ENCODE data around the gene ZNF333. TPM values are rescaled to one million over a fixed set of nuclear protein-coding genes. Genes with fewer than 3 reads are reported as not detected.
"Not testable (repeated sequence)": the region's sequence is repeated elsewhere in the genome, so short reads cannot be mapped to it uniquely, and the experiment has no call there.

The ZNF333 gene
- polyA plus RNA-seq, 1 of the 3 experiments (the other 2 are of a cell fraction): 15.2 TPM

DNA sequence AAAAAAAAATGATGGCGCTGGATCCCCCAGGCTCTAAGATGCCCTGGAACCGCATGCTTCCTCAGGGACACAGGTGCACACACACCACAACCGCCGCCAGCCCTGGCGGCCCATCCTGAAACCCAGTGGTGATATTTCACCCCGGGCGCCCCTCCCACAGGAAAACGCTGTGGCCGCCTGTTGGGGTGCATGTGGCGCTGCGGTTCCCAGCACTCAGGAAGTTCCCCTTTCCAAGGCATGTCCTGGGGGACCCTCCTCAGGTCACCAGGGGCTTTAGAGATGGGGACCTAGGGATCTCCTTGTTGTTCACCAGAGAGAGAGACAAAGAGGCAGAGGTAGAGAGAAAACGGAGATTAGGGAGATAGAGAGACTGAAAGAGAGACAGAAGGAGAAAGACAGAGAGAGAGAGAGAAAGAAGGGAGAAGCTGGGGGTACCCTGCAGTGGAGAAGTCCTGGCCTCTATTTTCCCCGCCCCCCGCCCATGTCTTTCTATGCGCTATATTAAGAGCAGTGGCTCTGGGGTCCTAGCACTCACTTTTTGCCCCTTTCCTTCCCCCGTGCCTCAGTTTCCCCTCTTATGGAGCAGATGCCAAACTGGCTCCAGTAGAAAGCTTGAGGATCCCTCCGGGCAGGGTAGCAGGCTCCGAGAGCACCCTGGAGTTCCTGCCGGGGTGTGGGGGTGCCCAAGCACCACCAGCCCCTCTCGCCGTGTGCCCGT lies 86.2 kb downstream of the ZNF333 start:
- Histone ChIP-seq H3K36me3 (replicated peaks in 1 of 2; ENCODE audit: control insufficient read depth in 1 of 2, insufficient read depth in 2 of 2, low read length in 1 of 2) (no peaks in the 10 kb centered on the region), H3K27ac (ENCODE audit: low read depth in 2 of 2, low read length in 1 of 2) (no peak overlapping the region), H3K9me2 (no peaks in the 10 kb centered on the region), H3K4me1 (ENCODE audit: control insufficient read depth in 1 of 2, insufficient read depth in 2 of 2, low read depth in 1 of 2, low read length in 1 of 2) (no peaks in the 10 kb centered on the region), H3K79me2 (ENCODE audit: insufficient read depth) (no peaks in the 10 kb centered on the region), H4K20me1 (ENCODE audit: insufficient read depth) (no peaks in the 10 kb centered on the region), H3K9ac (no peak overlapping the region), H3K27me3 (ENCODE audit: insufficient read depth) (peaks cover 25% of the 10 kb centered on the region), H3F3A (replicated peaks; ENCODE audit: insufficient read depth) (no peaks in the 10 kb centered on the region), H2AFZ (ENCODE audit: low read depth) (no peak overlapping the region), H3K9me3 (no peaks in the 10 kb centered on the region), H3K4me2 (no peak overlapping the region), H3K4me3 (ENCODE audit: low read depth in 2 of 2, low read length in 1 of 2) (no peak overlapping the region)
- no peak for DNase-seq
- 2% methylated on average over 16 of the region's 22 CpGs for WGBS (ENCODE audit: low lambda C conversion rate)
- TF ChIP-seq MEF2A (IDR thresholded peaks at IDR 0.05; ENCODE audit: borderline replicate concordance, low read depth) (no peak), FOXM1 (IDR thresholded peaks at IDR 0.05; ENCODE audit: low read depth) (no peak), EP300 (IDR thresholded peaks at IDR 0.05; ENCODE audit: borderline replicate concordance in 1 of 2, low read depth in 1 of 2, low read length in 1 of 2) (no peak), TCF12 (IDR thresholded peaks at IDR 0.05) (no peak)
- TF ChIP-seq, protein P1, sequence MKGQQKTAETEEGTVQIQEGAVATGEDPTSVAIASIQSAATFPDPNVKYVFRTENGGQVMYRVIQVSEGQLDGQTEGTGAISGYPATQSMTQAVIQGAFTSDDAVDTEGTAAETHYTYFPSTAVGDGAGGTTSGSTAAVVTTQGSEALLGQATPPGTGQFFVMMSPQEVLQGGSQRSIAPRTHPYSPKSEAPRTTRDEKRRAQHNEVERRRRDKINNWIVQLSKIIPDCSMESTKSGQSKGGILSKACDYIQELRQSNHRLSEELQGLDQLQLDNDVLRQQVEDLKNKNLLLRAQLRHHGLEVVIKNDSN (IDR thresholded peaks at IDR 0.05; ENCODE audit: borderline replicate concordance, low read depth): no peak
- ChIA-PET POLR2A (no interaction called here), CTCF (interaction anchor here (0.8 kb wide), 1 partner anchor 15 kb away, joined by 3 read pairs; no protein-coding TSS in a partner anchor)

DNA sequence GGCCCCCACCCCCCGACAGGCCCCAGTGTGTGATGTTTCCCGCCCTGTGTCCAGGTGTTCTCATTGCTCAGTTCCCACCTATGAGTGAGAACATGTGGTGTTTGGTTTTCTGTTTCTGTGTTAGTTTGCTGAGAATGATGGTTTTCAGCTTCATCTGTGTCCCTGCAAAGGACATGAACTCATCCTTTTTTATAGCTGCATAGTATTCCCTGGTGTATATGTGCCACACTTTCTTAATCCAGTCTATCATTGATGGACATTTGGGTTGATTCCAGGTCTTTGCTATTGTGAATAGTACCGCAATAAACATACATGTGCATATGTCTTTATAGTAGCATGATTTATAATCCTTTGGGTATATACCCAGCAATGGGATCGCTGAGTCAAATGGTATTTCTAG lies 87.8 kb downstream of the ZNF333 start:
- peaks cover 29% of the 10 kb centered on the region for H3K27me3 ChIP-seq (ENCODE audit: insufficient read depth)
- CTCF ChIA-PET; H3F3A ChIP-seq (replicated peaks; ENCODE audit: insufficient read depth); H3K4me1 ChIP-seq (ENCODE audit: control insufficient read depth in 1 of 2, insufficient read depth in 2 of 2, low read depth in 1 of 2, low read length in 1 of 2); H3K4me2 ChIP-seq; H4K20me1 ChIP-seq (ENCODE audit: insufficient read depth); H3K9me2 ChIP-seq; H3K79me2 ChIP-seq (ENCODE audit: insufficient read depth); POLR2A ChIA-PET; H3K9me3 ChIP-seq; H3K4me3 ChIP-seq (ENCODE audit: low read depth in 2 of 2, low read length in 1 of 2); H3K36me3 ChIP-seq (replicated peaks in 1 of 2; ENCODE audit: control insufficient read depth in 1 of 2, insufficient read depth in 2 of 2, low read length in 1 of 2); DNase-seq; H3K9ac ChIP-seq; H2AFZ ChIP-seq (ENCODE audit: low read depth); H3K27ac ChIP-seq (ENCODE audit: low read depth in 2 of 2, low read length in 1 of 2): not testable (repeated sequence)
- WGBS (ENCODE audit: low lambda C conversion rate): 60% methylated on average over 4 of the region's 4 CpGs

DNA sequence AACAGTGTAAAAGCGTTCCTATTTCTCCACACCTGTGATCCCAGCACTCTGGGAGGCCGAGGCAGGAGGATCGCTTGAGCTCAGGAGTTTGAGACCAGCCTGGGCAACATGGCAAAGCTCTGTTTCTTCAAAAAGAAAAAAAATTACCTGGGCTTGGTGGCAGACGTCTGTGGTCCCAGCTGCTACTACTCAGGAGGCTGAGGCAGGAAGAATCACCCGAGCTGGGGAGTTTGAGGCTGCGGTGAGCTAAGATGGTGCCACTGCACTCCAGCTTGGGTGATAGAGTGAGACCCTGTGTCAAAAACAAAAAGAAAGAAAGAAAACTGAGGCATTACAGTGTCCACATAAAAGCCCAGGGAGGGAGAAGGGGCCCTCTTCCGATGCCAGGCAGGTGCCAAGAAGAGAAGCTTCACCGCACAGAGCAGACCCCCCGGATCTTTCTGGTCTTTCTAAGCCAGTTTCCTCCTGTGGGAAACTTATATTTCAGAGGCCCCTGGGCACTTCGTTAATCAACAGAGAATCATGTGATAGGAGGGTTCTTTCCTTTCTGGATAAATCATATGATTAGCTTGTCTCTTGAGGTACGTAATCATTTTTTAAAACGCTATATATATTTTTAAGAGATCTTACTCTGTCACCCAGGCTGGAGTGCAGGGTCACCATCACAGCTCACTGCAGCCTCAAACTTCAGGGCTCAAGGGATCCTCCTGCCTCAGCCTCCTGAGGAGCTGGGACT lies 88.4 kb downstream of the ZNF333 start, which contains the start of gene ADGRE2:
TSS of gene ADGRE2 (minus strand) at position 451 of the 736 bp plus-strand sequence. CDS start 1,804 bp downstream, outside the sequence.
- H3K27me3 ChIP-seq (ENCODE audit: insufficient read depth): peaks cover 28% of the 10 kb centered on the region
- H3K4me1 ChIP-seq (ENCODE audit: control insufficient read depth in 1 of 2, insufficient read depth in 2 of 2, low read depth in 1 of 2, low read length in 1 of 2); H3K9ac ChIP-seq; H3K9me2 ChIP-seq; H3K4me3 ChIP-seq (ENCODE audit: low read depth in 2 of 2, low read length in 1 of 2); H3F3A ChIP-seq (replicated peaks; ENCODE audit: insufficient read depth); H2AFZ ChIP-seq (ENCODE audit: low read depth); H3K4me2 ChIP-seq; H3K9me3 ChIP-seq; H3K79me2 ChIP-seq (ENCODE audit: insufficient read depth); POLR2A ChIA-PET; H4K20me1 ChIP-seq (ENCODE audit: insufficient read depth); H3K36me3 ChIP-seq (replicated peaks in 1 of 2; ENCODE audit: control insufficient read depth in 1 of 2, insufficient read depth in 2 of 2, low read length in 1 of 2); CTCF ChIA-PET; DNase-seq; H3K27ac ChIP-seq (ENCODE audit: low read depth in 2 of 2, low read length in 1 of 2): not testable (repeated sequence)
- WGBS (ENCODE audit: low lambda C conversion rate): 27% methylated on average over 12 of the region's 12 CpGs
